Central memory CD8-positive, alpha-beta T cell (primary cell): Measurements from ENCODE around the gene PTPRG.

Experiments used
- ATAC-seq: fragments of 150-1000 bp; cut with Tn5 transposase; replicated peaks from 2 replicates; pipeline ENCODE4 v1.10.0; 2022; ENCODE audit warnings: mild to moderate bottlenecking, moderate FRiP score, moderate number of reproducible peaks; ENCODE audit not compliant: poor library complexity, severe bottlenecking; ENCODE audit errors: extremely low read depth
- DNase-seq, 2 donors: peaks; one replicate each; pipeline ENCODE4 v3.0.0; 2021; ENCODE audit warnings: low spot score in 2 of 2
- H3K27ac Mint-ChIP-seq: one replicate; pipeline ENCODE4 v1.8.0; 2022; ENCODE audit warnings: low read depth, mild to moderate bottlenecking, moderate library complexity, mixed read lengths
- H3K27me3 Mint-ChIP-seq: one replicate; pipeline ENCODE4 v1.8.0; 2022; ENCODE audit warnings: mixed read lengths
- H3K36me3 Mint-ChIP-seq: one replicate; pipeline ENCODE4 v1.8.0; 2022; ENCODE audit warnings: mild to moderate bottlenecking, moderate library complexity, mixed read lengths; ENCODE audit not compliant: insufficient read depth
- H3K4me1 Mint-ChIP-seq: one replicate; pipeline ENCODE4 v1.8.0; 2022; ENCODE audit warnings: mixed read lengths
- H3K4me3 Mint-ChIP-seq: one replicate; pipeline ENCODE4 v1.8.0; 2022; ENCODE audit warnings: mild to moderate bottlenecking, moderate library complexity, mixed read lengths
- H3K9me3 Mint-ChIP-seq: one replicate; pipeline ENCODE4 v1.8.0; 2022; ENCODE audit warnings: mixed read lengths

PTPRG gene

DNA sequence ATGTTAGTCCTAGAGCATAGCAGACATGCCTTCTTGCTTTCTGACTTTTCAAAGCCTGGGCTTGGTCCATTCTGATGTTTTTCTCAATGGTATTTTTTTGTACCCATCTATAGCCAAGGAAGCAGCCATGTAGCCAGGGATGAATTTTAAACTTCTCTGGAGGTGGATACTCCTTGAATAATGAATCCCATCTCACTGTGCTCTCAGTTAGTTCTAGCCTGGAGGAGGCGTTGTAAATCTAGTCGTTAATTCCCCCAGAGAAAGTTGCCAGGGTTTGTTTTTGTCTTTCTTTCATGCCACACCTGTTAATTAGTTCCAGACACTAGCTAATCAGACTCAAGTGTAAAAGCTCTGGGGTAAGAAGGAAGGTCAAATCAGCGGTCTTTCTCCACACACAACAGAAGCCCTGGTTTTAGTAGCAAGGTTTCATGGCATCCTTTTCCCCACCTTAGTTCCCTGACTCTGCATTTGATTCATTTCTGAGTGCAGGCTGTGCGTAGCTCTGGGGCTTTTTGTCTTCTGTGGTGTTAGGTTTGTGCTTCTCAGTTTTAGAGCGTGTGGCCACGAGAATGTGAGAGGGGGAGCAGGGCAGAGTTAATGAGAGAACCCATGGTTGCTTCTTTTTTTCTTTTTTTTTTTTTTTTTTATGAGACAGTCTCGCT lies 19.7 kb downstream of the PTPRG start:
- H3K4me3 Mint-ChIP-seq, result no peak overlapping the region
- peaks cover 6% of the 10 kb centered on the region for H3K9me3 Mint-ChIP-seq
- H3K4me1 Mint-ChIP-seq, result no peaks in the 10 kb centered on the region
- no peaks in the 10 kb centered on the region for H3K36me3 Mint-ChIP-seq
- no peaks in the 10 kb centered on the region for H3K27me3 Mint-ChIP-seq
- ATAC-seq (no peak), DNase-seq (no peak)
- H3K27ac Mint-ChIP-seq, result no peak overlapping the region

- no peaks in the 10 kb centered on the region for H3K4me1 Mint-ChIP-seq
- no peaks in the 10 kb centered on the region for H3K27me3 Mint-ChIP-seq
- no peak for DNase-seq
- ATAC-seq, result no peak
- H3K4me3 Mint-ChIP-seq, result no peak overlapping the region
- H3K9me3 Mint-ChIP-seq, result peaks cover 6% of the 10 kb centered on the region
- H3K36me3 Mint-ChIP-seq, result no peaks in the 10 kb centered on the region
- H3K27ac Mint-ChIP-seq, result no peak overlapping the region
Measured at GRCh38 chr3:61582287-61582686, 20.9 kb downstream of the PTPRG start.

DNA sequence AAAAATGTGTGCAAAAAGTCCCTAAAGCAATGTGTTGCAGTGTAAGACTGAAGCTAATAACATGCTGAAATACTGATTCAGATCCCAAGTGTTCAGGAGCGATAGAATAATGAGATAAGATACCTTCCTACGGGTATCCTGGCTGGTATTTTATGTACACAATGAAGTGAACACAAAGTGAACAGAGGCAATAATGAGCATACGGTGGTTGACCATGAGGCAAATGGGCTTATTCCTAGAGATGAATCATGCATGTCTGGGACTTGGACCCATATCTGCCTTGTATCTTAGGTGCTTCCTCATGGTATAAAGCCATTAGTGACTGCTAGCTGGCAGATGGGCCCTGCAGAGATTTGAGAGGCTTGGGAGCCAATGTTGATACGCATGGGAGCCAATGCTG lies 21.5 kb downstream of the PTPRG start:
- ATAC-seq (no peak), DNase-seq (no peak)
- H3K9me3 Mint-ChIP-seq, result peaks cover 6% of the 10 kb centered on the region
- H3K27me3 Mint-ChIP-seq, result no peaks in the 10 kb centered on the region
- H3K4me3 Mint-ChIP-seq, result no peak overlapping the region
- H3K27ac Mint-ChIP-seq, result no peak overlapping the region
- no peaks in the 10 kb centered on the region for H3K36me3 Mint-ChIP-seq
- no peaks in the 10 kb centered on the region for H3K4me1 Mint-ChIP-seq

DNA sequence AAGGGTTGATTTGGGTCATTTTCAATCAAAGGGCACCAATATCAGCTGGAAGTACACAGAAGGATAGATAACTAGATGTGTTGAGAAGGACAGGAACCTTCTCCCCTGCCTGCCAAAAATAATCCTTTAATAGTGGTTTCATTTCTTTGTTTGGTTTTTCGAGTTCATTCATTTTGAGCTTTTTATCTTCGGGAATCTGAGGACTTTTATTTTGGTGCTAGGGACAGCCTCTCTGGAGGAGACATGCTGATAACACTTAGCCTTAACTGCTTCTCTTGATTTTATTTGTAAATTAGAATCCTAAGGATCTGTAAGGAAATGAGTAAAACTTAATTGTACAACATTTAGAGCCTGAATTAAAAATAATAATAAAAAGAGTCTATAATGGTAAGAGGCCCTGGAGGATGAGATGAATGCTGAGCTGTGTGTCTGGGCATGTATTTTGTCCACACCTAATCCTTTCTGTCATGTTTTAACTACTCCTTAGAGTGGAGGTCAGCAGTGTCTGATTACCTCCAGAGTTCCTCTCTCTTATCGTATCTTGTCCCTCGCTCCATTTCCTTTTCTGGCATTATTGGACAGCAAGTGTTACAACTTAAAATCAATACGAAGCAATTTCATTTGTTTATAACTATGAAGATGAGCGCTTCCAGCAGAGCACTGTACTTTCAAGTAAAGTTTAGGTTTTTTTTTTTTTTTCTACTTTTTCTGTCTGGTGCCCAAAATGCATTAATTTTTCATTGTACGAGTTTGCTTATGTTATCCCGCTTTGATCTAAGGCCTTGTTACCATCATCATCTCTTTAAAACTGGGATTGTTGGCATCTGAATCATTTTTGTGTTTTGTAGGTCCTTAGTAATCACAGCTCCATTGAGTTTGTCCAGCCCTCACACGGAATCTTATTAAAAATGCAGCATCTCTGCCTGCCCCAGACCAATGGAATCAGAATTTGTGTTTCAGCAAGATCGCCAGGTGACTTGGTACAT lies 22.8 kb downstream of the PTPRG start:
- H3K27ac Mint-ChIP-seq, result no peak overlapping the region
- ATAC-seq (no peak), DNase-seq (no peak)
- H3K4me1 Mint-ChIP-seq, result no peaks in the 10 kb centered on the region
- H3K27me3 Mint-ChIP-seq, result no peaks in the 10 kb centered on the region
- H3K36me3 Mint-ChIP-seq, result no peaks in the 10 kb centered on the region
- H3K9me3 Mint-ChIP-seq, result peaks cover 6% of the 10 kb centered on the region
- no peak overlapping the region for H3K4me3 Mint-ChIP-seq

- DNase-seq, result no peak
- Mint-ChIP-seq H3K4me3 (no peak overlapping the region), H3K27me3 (no peaks in the 10 kb centered on the region), H3K9me3 (no peaks in the 10 kb centered on the region), H3K4me1 (no peaks in the 10 kb centered on the region), H3K36me3 (no peaks in the 10 kb centered on the region), H3K27ac (no peak overlapping the region)
- no peak for ATAC-seq
Measured at GRCh38 chr3:61589856-61590255, 28.5 kb downstream of the PTPRG start.

DNA sequence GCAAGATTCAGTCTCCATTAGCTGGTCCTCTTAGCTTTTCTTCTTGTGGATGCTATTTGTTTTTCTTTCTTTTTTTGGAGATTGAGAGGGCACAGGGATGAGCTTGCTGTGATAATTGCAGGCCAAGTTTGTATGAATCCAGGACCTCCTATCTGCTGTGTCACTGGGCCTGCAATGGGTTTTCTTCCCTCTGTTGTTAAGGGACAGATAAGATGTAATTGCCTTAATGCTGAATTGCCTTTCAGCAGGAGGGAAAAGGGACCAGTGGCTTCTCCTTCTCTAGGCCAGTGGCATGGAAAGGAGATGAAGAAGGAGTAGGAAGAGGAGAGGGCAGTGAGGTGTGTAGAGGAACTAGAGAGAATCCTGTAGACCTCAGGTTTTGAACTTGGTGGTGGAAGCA lies 29.9 kb downstream of the PTPRG start:
- no peak for DNase-seq
- Mint-ChIP-seq H3K4me1 (no peaks in the 10 kb centered on the region), H3K36me3 (no peaks in the 10 kb centered on the region), H3K4me3 (no peak overlapping the region), H3K27me3 (no peaks in the 10 kb centered on the region), H3K27ac (no peak overlapping the region), H3K9me3 (no peaks in the 10 kb centered on the region)
- ATAC-seq, result no peak

GRCh38 chr3:61593446-61594029 lies 32.2 kb downstream of the PTPRG start:
- H3K27me3 Mint-ChIP-seq, result no peaks in the 10 kb centered on the region
- ATAC-seq (no peak), DNase-seq (no peak)
- no peak overlapping the region for H3K4me3 Mint-ChIP-seq
- no peak overlapping the region for H3K27ac Mint-ChIP-seq
- H3K9me3 Mint-ChIP-seq, result no peaks in the 10 kb centered on the region
- no peaks in the 10 kb centered on the region for H3K4me1 Mint-ChIP-seq
- peaks cover 2% of the 10 kb centered on the region for H3K36me3 Mint-ChIP-seq

DNA sequence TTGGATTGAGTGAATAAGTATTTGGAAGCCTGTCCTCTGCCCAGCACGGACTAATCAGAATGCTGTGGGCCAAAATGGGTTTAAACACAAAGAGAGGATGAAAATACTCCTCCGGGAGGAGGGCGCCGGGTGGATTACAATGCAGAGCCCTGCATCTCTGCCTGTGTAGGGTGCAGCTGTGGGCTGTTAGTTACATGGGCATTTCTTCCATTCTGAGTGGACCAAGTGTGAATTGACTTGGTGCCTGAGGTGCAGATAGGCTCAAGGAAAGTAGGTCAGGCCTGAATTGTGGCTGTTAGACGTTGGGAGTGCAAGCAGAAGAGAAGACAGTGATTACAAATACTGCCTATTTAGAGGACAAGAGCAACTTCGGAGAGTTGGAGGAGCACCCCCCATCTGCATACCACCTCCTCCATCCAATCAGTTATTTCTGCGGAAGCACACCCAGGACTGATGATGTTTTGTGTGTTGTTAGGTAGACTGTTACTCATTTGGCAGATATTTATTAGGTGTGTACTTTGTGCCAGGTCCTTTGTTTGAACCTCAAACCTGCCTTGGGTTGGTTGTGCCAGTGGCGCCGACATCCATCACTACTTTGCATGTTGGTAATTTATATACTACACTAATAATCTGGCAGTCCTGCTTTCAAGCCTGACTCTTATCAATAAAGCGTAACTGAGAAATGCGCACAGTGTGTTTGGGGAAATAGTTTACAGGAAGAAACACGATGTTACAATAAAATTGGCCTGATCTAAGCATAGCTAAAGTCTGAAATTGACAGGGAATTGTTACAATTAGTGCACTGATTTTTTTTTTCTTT lies 33.0 kb downstream of the PTPRG start:
- Mint-ChIP-seq H3K9me3 (no peaks in the 10 kb centered on the region), H3K4me3 (no peak overlapping the region), H3K27ac (no peak overlapping the region), H3K36me3 (peaks cover 2% of the 10 kb centered on the region), H3K27me3 (no peaks in the 10 kb centered on the region), H3K4me1 (no peaks in the 10 kb centered on the region)
- ATAC-seq, result no peak
- no peak for DNase-seq

DNA sequence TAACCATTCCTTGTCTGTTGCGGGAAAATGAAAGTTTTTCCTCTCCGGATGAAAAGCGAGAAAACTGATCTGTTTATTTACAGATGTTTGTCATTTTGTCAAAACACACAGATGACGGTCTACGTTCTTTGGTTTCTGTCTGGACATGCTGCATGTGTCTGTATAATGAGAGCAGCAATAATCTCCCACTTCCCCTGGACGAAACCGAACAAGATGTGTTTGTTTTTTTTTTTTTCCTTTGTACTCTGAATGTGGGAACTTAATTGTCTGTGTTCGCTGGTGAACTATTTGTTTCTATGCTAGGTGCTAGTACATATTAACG lies 33.6 kb downstream of the PTPRG start:
- ATAC-seq (no peak), DNase-seq (no peak)
- no peaks in the 10 kb centered on the region for H3K9me3 Mint-ChIP-seq
- peaks cover 2% of the 10 kb centered on the region for H3K36me3 Mint-ChIP-seq
- no peaks in the 10 kb centered on the region for H3K27me3 Mint-ChIP-seq
- H3K4me1 Mint-ChIP-seq, result no peaks in the 10 kb centered on the region
- H3K4me3 Mint-ChIP-seq, result no peak overlapping the region
- H3K27ac Mint-ChIP-seq, result no peak overlapping the region

DNA sequence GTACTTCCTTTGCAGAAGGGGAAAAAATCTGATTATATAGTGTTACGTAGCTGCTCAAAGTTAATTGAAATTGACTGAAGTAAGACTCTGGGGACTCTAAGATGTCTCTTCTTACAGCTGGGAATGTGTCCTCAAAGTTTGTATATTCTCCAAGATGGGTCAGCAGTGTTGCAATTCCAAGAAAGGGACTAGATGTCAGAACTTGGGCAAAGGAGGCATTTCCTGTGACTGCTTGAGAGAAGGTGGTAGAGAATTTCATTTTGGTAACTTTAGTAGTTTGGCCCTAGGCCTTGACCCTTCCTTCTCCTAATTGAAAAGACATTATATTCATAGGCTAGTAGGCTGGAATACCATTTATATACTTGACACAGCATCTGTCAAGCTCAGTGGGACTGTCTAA lies 33.9 kb downstream of the PTPRG start:
- H3K4me1 Mint-ChIP-seq, result no peaks in the 10 kb centered on the region
- H3K4me3 Mint-ChIP-seq, result no peak overlapping the region
- no peaks in the 10 kb centered on the region for H3K9me3 Mint-ChIP-seq
- H3K36me3 Mint-ChIP-seq, result peaks cover 2% of the 10 kb centered on the region
- no peak overlapping the region for H3K27ac Mint-ChIP-seq
- H3K27me3 Mint-ChIP-seq, result no peaks in the 10 kb centered on the region
- DNase-seq, result no peak
- ATAC-seq, result no peak

DNA sequence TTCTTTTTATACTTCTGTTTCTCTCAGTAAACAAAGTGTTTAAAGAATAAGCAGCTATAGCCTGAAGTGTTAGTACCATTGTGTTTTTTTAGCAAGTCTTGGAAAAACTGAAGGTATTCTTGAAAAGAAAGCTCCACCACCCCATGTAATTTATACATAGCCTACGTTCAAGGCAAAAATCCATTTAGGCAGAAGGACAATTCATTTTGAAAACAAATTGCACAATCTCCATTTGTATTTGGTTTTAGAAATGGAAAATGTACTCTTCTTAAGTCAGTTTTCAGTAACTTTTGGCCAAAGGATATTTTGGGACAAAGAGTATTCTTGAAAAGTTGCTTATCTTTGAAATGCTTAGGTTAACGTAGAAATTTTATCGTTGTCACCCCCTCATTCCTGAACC lies 34.5 kb downstream of the PTPRG start:
- Mint-ChIP-seq H3K4me1 (no peaks in the 10 kb centered on the region), H3K36me3 (peaks cover 2% of the 10 kb centered on the region), H3K4me3 (no peak overlapping the region), H3K9me3 (no peaks in the 10 kb centered on the region), H3K27me3 (no peaks in the 10 kb centered on the region), H3K27ac (no peak overlapping the region)
- DNase-seq (no peak), ATAC-seq (no peak)

DNA sequence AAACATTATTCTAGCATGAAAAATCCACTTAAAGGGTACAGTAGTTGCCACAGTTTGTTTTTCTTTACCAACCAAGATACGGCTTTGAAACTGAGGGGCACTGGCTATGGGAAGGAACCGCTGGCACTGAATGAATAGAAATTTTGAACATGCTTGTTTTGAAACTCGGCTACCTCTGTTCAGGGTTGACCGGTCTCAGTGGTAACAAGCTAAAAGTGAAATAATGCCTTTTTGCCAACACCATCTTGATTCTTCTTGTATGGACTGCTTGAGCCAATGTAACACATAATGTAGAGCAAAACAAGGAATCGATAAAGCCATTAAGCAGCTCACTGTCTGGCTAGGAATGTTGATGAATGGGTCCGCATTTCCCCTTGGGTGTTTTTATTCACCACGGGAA lies 36.5 kb downstream of the PTPRG start:
- Mint-ChIP-seq H3K27ac (no peak overlapping the region), H3K4me1 (no peaks in the 10 kb centered on the region), H3K36me3 (peaks cover 2% of the 10 kb centered on the region)

More for the DNA sequence above, 36.5 kb downstream of the PTPRG start:
- H3K27me3 Mint-ChIP-seq, result no peaks in the 10 kb centered on the region
- DNase-seq (no peak), ATAC-seq (no peak)
- H3K9me3 Mint-ChIP-seq, result no peaks in the 10 kb centered on the region
- H3K4me3 Mint-ChIP-seq, result no peak overlapping the region
